Measurements from ENCODE around the gene BRD4. TPM values are rescaled to one million over a fixed set of nuclear protein-coding genes. Genes with fewer than 3 reads are reported as not detected.

Gene BRD4
- total and polyA plus RNA-seq, 8 donors: 51.1 to 89.6 (median 56.6) TPM

GRCh38 chr19:15237759-15238638 is 94.3 kb downstream of the BRD4 start:
- no peak overlapping the region for H3K27ac ChIP-seq
- ATAC-seq: no peak

GRCh38 chr19:15236886-15237285 is 95.5 kb downstream of the BRD4 start:
- intact Hi-C loops (cut with DNase I): no loop called here
- TF ChIP-seq, protein P1, sequence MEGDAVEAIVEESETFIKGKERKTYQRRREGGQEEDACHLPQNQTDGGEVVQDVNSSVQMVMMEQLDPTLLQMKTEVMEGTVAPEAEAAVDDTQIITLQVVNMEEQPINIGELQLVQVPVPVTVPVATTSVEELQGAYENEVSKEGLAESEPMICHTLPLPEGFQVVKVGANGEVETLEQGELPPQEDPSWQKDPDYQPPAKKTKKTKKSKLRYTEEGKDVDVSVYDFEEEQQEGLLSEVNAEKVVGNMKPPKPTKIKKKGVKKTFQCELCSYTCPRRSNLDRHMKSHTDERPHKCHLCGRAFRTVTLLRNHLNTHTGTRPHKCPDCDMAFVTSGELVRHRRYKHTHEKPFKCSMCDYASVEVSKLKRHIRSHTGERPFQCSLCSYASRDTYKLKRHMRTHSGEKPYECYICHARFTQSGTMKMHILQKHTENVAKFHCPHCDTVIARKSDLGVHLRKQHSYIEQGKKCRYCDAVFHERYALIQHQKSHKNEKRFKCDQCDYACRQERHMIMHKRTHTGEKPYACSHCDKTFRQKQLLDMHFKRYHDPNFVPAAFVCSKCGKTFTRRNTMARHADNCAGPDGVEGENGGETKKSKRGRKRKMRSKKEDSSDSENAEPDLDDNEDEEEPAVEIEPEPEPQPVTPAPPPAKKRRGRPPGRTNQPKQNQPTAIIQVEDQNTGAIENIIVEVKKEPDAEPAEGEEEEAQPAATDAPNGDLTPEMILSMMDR (IDR thresholded peaks at IDR 0.05): no peak
- DNase-seq: no peak
- Histone ChIP-seq H3K27me3 (peaks cover 0 to 22% of the 10 kb centered on the region in 2 donors), H3K36me3 (peaks cover 0 to 65% of the 10 kb centered on the region in 2 donors), H3K4me1 (peaks cover 4 to 30% of the 10 kb centered on the region in 2 donors), H3K27ac (no peak overlapping the region), H3K4me3 (no peak overlapping the region), H3K9me3 (no peaks in the 10 kb centered on the region)
- ATAC-seq: no peak

More at GRCh38 chr19:15237759-15238638, 94.3 kb downstream of the BRD4 start:
- peaks cover 0 to 11% of the 10 kb centered on the region in 2 donors for H3K27me3 ChIP-seq
- no peak for DNase-seq
- no peaks in the 10 kb centered on the region for H3K9me3 ChIP-seq
- H3K4me3 ChIP-seq: no peak overlapping the region
- TF ChIP-seq, protein P1 (IDR thresholded peaks at IDR 0.05): no peak
- intact Hi-C loops (cut with DNase I): no loop called here
- H3K36me3 ChIP-seq: peaks cover 0 to 74% of the 10 kb centered on the region in 2 donors
- H3K4me1 ChIP-seq: peaks cover 0 to 21% of the 10 kb centered on the region in 2 donors

DNA sequence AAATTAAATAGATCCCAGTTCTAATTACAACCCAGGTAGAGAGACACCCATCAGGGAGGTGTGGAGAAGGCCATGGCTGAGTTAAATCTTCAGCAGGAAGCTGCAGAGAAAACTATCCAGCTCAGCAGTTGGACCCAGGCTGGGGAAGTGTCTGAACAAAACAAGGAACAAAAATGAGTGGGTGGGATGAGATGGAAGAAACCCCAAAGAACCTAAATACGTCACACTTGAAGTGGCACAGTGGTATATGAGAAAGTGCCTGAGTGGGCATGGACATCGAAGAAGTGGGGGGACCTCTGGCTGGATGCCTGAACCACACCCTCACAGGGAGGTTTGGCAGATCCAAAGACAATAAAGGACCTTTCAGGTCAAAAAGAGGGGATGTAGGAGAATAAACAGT is 96.6 kb downstream of the BRD4 start:
- ATAC-seq: no peak
- no peak for DNase-seq
- Histone ChIP-seq H3K9me3 (no peaks in the 10 kb centered on the region), H3K27me3 (peaks cover 0 to 33% of the 10 kb centered on the region in 2 donors), H3K27ac (no peak overlapping the region), H3K4me1 (peaks cover 8 to 34% of the 10 kb centered on the region in 2 donors), H3K4me3 (no peak overlapping the region), H3K36me3 (peaks cover 0 to 54% of the 10 kb centered on the region in 2 donors)
- TF ChIP-seq, protein P1 (IDR thresholded peaks at IDR 0.05): no peak
- intact Hi-C loops (cut with DNase I): no loop called here

GRCh38 chr19:15234431-15235130 is 97.8 kb downstream of the BRD4 start:
- DNase-seq (no peak), ATAC-seq (no peak)
- peaks cover 0 to 42% of the 10 kb centered on the region in 2 donors for H3K27me3 ChIP-seq
- TF ChIP-seq, protein P1 (IDR thresholded peaks at IDR 0.05): no peak
- no peak overlapping the region for H3K27ac ChIP-seq
- H3K4me3 ChIP-seq: no peak overlapping the region
- intact Hi-C loops (cut with DNase I): no loop called here
- no peaks in the 10 kb centered on the region for H3K9me3 ChIP-seq
- peaks cover 8 to 34% of the 10 kb centered on the region in 2 donors for H3K4me1 ChIP-seq
- H3K36me3 ChIP-seq: peaks cover 0 to 42% of the 10 kb centered on the region in 2 donors

DNA sequence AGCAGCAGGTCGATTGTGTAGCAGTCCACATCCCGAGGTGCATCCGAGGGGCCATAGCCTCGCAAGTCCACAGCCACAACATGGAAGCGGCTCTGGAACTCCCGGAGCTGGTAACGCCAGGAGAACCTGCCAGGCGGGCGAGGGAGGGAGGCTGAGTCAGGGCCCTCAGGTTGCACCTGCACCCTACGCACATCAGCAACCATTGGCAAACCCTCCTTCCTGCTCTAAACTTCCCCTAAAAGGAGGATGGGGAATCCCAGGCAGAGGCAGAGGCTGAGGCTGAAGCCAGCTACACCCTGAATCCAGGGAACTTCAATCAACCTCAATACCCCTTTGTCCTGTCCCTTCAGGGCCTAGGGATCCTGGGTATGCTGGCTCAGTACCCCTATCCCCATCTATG is 101.1 kb downstream of the BRD4 start:
- no peak overlapping the region for H3K27ac ChIP-seq
- TF ChIP-seq, protein P1 (IDR thresholded peaks at IDR 0.05): no peak
- H3K9me3 ChIP-seq: no peaks in the 10 kb centered on the region
- ATAC-seq: no peak
- peaks cover 8 to 34% of the 10 kb centered on the region in 2 donors for H3K4me1 ChIP-seq
- peaks cover 0 to 42% of the 10 kb centered on the region in 2 donors for H3K27me3 ChIP-seq
- intact Hi-C loops (cut with DNase I): no loop called here
- H3K4me3 ChIP-seq: no peak overlapping the region
- no peak for DNase-seq
- H3K36me3 ChIP-seq: peaks cover 0 to 9% of the 10 kb centered on the region in 2 donors
